Erythroblast (primary cell): ENCODE measurements around the gene IRAK1.

Experiments
- GATA1 ChIP-seq: IDR thresholded peaks from 2 replicates; pipeline ENCODE4 v1.6.1; 2011; ENCODE audit warnings: low read depth, mild to moderate bottlenecking, control low read depth, low read length, moderate library complexity
- POLR2A ChIP-seq: IDR thresholded peaks from 2 replicates; pipeline ENCODE4 v1.6.1; 2011; ENCODE audit warnings: mild to moderate bottlenecking, low read length

DNA sequence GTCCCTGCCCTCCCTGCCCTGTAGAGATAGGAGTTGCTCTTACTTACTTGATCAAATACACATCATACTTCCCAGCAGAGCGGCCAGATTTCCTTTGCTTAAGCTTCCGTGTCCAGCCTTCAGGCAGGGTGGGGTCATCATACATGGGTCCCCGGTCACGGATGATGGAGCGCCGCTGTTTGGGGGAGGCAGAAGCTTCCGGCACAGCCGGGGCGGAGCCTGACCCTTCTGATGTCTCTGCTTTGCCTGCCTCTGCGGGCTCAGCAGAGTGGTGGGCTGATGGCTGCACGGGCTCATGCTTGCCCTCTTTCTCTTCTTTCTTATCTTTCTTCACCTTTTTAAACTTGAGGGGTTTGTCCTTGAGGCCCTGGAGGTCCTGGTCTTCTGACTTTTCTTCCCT lies 12.5 kb upstream of the IRAK1 start:
- no peak for TF ChIP-seq POLR2A
- TF ChIP-seq GATA1: no peak
